Measurements from ENCODE around the gene SELENOM. TPM values are rescaled to one million over a fixed set of nuclear protein-coding genes. Genes with fewer than 3 reads are reported as not detected.

SELENOM gene
- polyA plus RNA-seq, 1 donor (not counting 4 experiments of a cell fraction or from before 2014, with no cell fraction given) = 9.1 TPM

GRCh38 chr22:31154975-31155374 is 47.6 kb upstream of the SELENOM start:
- FAIRE-seq = no peak
- no peak overlapping the region for H3K4me2 ChIP-seq (ENCODE audit: control insufficient read depth, extremely low read depth, insufficient read depth, low read depth, low read length)

DNA sequence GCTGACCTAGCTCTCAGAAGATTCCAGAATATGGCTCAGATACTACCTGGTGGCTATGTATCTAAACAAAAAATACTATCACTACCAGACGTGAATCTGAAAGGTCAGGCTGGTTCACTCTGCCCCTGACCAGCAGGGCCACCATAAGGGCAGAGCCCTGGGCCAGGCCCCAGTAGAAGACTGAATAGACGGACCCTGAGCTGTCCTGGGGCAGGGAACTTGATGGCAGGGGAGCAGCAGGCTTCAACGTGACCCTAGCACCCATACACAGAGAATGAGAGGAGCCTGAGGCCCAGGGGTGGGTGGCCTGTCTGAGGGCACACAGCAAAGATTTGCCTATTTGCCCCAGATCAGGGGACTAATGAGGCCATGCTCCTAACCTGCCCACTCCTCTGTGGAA is 46.0 kb upstream of the SELENOM start:
- FAIRE-seq = no peak

More at GRCh38 chr22:31154975-31155374, 47.6 kb upstream of the SELENOM start:
- no peaks in the 10 kb centered on the region for H3K9me3 ChIP-seq (ENCODE audit: control insufficient read depth, low read depth, low read length)
- H2AFZ ChIP-seq (ENCODE audit: control insufficient read depth, low read length) = no peak overlapping the region
- H3K9me1 ChIP-seq (ENCODE audit: control insufficient read depth, extremely low read depth, insufficient read depth, low read length) = no peaks in the 10 kb centered on the region
- no peak overlapping the region for H3K27ac ChIP-seq (ENCODE audit: control insufficient read depth, insufficient read depth, low read length)
- H3K27me3 ChIP-seq (ENCODE audit: control insufficient read depth, extremely low read depth, insufficient read depth, low read length) = no peaks in the 10 kb centered on the region
- TF ChIP-seq EZH2 (IDR thresholded peaks at IDR 0.05; ENCODE audit: low read length) = no peak
- TF ChIP-seq CTCF (optimal IDR thresholded peaks at IDR 0.05 in 1 of 3, IDR thresholded peaks at IDR 0.05 in 1 of 3, conservative IDR thresholded peaks at IDR 0.05 in 1 of 3; ENCODE audit: extremely low read depth in 1 of 3, insufficient read depth in 2 of 3, low read length in 3 of 3) = no peak
- no peak overlapping the region for H3K4me3 ChIP-seq (ENCODE audit: control insufficient read depth in 2 of 3, extremely low read depth in 1 of 3, insufficient read depth in 2 of 3, low read depth in 1 of 3, low read length in 3 of 3)
- dilution Hi-C loops (cut with MboI; ENCODE audit: extremely low pct_ligation_motif_present, low sequenced_read_pairs) = no loop called here
- H3K4me1 ChIP-seq (ENCODE audit: control insufficient read depth, extremely low read depth, insufficient read depth, low read length) = peaks cover 9% of the 10 kb centered on the region
- H3K79me2 ChIP-seq (ENCODE audit: control insufficient read depth, insufficient read depth, low read length) = no peaks in the 10 kb centered on the region
- DNase-seq (ENCODE audit: low read depth, low spot score) = no peak
- H4K20me1 ChIP-seq (ENCODE audit: control insufficient read depth, extremely low read depth, insufficient read depth, low read length) = no peaks in the 10 kb centered on the region
- H3K9ac ChIP-seq (ENCODE audit: control insufficient read depth, extremely low read depth, insufficient read depth, low read length) = no peak overlapping the region
- H3K36me3 ChIP-seq (ENCODE audit: control insufficient read depth in 2 of 2, extremely low read depth in 1 of 2, insufficient read depth in 2 of 2, low read length in 2 of 2) = no peaks in the 10 kb centered on the region

More for the DNA sequence above, 46.0 kb upstream of the SELENOM start:
- H3K4me1 ChIP-seq (ENCODE audit: control insufficient read depth, extremely low read depth, insufficient read depth, low read length) = peaks cover 10% of the 10 kb centered on the region
- H3K4me2 ChIP-seq (ENCODE audit: control insufficient read depth, extremely low read depth, insufficient read depth, low read depth, low read length) = no peak overlapping the region
- H3K4me3 ChIP-seq (ENCODE audit: control insufficient read depth in 2 of 3, extremely low read depth in 1 of 3, insufficient read depth in 2 of 3, low read depth in 1 of 3, low read length in 3 of 3) = no peak overlapping the region
- H3K79me2 ChIP-seq (ENCODE audit: control insufficient read depth, insufficient read depth, low read length) = no peaks in the 10 kb centered on the region
- H3K9me3 ChIP-seq (ENCODE audit: control insufficient read depth, low read depth, low read length) = no peaks in the 10 kb centered on the region
- no peak overlapping the region for H3K9ac ChIP-seq (ENCODE audit: control insufficient read depth, extremely low read depth, insufficient read depth, low read length)
- no peaks in the 10 kb centered on the region for H3K9me1 ChIP-seq (ENCODE audit: control insufficient read depth, extremely low read depth, insufficient read depth, low read length)
- no peak for TF ChIP-seq CTCF (optimal IDR thresholded peaks at IDR 0.05 in 1 of 3, IDR thresholded peaks at IDR 0.05 in 1 of 3, conservative IDR thresholded peaks at IDR 0.05 in 1 of 3; ENCODE audit: extremely low read depth in 1 of 3, insufficient read depth in 2 of 3, low read length in 3 of 3)
- TF ChIP-seq EZH2 (IDR thresholded peaks at IDR 0.05; ENCODE audit: low read length) = no peak
- H3K36me3 ChIP-seq (ENCODE audit: control insufficient read depth in 2 of 2, extremely low read depth in 1 of 2, insufficient read depth in 2 of 2, low read length in 2 of 2) = no peaks in the 10 kb centered on the region
- H2AFZ ChIP-seq (ENCODE audit: control insufficient read depth, low read length) = no peak overlapping the region
- H3K27ac ChIP-seq (ENCODE audit: control insufficient read depth, insufficient read depth, low read length) = no peak overlapping the region
- no peaks in the 10 kb centered on the region for H3K27me3 ChIP-seq (ENCODE audit: control insufficient read depth, extremely low read depth, insufficient read depth, low read length)
- H4K20me1 ChIP-seq (ENCODE audit: control insufficient read depth, extremely low read depth, insufficient read depth, low read length) = no peaks in the 10 kb centered on the region
- DNase-seq (ENCODE audit: low read depth, low spot score) = no peak
- dilution Hi-C loops (cut with MboI; ENCODE audit: extremely low pct_ligation_motif_present, low sequenced_read_pairs) = no loop called here

Data from keratinocyte (primary cell).